Stimulated activated CD4-positive, alpha-beta T cell treated with anti-CD3 and anti-CD28 coated beads, Interleukin-4, amount 100 ng/mL, for 48 hours (primary cell): ENCODE measurements around the gene SYTL2.
"Not testable (repeated sequence)": the region's sequence is repeated elsewhere in the genome, so short reads cannot be mapped to it uniquely, and the experiment has no call there.

ENCODE experiments used
- DNase-seq, 2 donors: peaks; one replicate each; pipeline ENCODE4 v3.0.0-alpha.2; 2020; ENCODE audit warnings: low read depth in 2 of 2

SYTL2 gene

DNA sequence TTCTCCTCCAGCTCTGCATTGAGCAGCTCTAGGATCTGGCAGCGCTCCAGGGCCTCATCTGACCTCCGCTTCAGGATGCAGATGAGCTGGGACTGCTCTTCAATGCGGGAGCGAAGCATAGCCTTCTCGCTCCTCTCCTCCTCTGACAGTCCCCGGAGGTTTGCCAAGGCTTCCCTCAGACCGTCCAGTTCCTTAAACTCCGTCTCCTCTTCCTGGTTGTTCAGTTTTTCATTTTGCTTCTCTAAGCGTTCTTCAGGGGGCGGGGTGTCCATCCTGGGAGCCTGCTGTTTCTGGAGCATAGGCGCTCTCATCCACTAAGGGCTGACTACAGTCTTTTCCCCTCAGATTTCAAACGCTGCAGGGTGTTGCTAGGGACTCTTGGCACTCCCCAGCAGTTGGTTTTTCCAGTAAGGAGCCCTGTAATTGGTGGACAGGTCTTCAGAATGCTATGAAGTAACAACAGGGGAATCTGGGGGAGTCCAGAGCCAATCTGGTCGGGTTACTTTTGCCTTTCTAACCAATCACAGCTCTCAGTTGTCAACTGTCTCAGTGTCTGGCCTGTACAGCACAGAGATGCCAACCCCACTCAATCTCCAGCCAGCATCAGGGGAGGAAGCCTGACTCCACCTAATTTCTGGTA, 125.0 kb downstream of the SYTL2 start, which contains the start of gene CCDC89:
CCDC89 (minus strand) TSS at position 376 of the 640 bp plus-strand sequence; CDS start at position 311, 65 bp downstream.
- DNase-seq, result no peak

DNA sequence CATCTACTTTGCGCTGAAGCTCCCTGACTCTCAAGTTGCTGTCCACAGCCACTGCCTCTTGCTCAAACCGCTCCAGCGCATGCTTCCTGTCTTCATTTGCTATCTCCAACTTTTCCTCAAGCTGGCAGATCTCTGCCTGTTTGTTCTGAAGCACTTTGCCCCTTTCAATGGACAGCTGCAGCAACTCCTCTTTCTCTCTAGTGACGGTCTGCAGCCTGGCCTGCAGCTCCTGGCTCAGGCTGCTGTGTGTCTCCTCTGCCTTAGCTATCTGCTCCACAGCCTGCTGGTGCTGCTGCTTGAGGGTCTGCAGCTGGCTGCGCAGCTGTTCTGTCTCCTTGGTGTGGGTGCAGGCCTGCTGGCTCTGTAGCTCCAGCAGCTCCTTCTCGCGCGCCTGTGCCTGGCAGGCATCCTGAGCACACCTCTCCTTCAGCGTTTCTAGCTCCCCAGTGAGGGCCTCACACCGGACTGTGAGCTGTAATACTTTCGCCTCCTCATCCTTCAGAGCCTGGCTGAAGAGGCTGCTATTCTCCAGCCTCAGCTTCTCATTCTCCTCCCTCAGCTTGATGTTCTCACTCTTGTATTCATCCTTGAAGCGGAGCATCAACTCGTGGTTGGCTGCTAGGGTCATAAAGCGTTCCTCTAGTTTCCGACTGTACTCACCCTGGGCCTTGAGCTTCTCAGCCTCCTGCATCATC, 125.7 kb downstream of the SYTL2 start:
- DNase-seq, result no peak

DNA sequence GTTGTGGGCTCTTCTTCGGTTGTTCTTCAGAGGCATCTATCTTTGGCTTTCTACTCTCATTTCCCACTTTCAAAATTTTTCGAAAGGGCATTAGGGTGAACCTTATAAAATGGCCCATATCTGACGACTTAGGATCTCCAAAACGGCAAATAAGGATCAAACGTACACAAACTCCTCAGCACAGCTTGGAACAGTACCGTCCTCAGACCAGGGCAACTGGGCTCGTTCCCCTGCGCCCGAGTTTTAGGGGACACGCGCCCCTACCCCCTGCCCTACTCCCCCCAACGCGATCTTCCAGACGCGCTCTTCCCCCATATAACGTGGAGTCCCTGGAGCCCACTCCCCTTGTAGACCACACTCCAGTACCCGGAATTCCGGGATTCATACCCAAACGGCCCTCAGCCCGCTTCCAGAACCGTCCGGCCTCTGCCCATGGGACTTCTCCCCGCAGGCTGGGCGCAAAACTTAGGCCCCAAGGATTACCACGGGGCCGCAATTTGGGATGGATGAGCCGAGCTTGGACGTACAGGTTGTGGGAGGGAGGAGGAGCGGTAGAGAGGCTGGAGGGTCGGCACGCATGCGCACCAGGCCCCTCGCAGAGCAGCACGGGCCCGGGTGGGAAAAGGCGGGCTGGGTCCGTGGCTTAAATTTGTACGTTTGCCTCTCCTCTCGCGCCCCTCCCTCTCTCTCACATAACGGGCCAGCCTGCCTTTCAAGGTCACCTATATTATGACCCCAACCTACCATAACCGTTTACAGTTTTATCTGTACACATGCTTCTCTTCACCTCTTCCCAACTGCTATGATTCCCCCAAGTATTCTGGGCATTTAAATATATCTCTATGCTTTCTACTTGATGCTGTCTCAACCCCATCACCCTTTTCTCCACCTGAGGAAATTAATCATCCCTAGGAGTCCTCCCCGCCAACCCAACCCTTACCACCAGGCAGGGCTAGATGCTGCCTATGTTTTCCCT, 128.3 kb downstream of the SYTL2 start:
- DNase-seq, result peak; percentile 56 to 63

DNA sequence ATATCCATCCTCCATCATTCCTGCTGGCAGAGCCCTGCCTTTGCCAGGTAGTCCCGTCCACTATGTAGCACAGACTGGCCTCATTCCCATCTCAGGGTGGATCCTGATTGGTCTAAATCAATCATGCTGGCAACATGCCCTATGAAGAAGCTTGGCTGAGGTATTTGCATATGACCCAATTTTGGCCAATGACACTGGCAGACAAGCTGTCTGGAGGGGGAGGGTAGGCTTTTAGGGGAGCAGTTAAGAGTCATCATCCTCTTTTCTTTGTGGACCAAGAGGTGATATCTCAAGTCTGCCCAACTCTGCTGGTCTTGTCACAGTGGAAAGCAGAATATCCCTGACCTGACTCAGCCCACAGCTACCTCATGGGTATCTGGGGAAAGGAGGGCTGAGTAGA, 130.0 kb downstream of the SYTL2 start:
- DNase-seq, result no peak

DNA sequence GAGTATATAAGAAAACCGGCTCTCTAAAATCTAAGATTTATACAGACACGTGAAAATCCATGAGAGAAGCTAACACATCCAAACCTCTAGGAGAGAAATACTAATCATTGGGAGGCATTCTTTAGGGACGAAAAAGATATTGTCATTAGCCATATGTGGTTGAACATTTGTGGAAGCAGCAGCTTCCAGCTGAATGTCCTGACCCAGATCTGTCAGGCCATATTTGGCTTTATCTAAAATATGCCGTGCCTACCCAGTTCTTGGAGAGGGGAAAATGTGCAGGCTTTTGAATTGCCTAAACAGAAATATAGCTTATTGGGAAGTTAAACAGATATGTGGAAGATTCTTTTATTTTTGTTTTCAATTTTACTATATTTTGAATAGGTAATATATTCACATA, 131.4 kb downstream of the SYTL2 start:
- no peak for DNase-seq

DNA sequence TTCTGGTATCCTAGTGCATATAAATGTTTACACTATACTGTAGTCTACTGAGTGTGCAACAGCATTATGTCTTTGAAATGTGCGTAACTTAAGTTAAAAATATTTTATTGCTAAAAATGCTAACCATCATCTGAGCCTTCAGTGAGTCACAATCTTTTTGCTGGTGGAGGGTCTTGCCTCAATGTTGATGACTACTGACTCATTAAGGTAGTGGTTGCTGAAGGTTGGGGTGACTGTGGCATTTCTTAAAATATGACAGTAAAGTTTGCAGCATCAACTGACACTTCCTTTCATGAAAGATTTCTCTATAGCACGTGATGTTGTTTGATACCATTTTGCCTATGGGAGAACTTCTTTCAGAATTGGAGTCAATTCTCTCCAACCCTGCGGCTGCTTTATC, 137.5 kb downstream of the SYTL2 start:
- no peak for DNase-seq

DNA sequence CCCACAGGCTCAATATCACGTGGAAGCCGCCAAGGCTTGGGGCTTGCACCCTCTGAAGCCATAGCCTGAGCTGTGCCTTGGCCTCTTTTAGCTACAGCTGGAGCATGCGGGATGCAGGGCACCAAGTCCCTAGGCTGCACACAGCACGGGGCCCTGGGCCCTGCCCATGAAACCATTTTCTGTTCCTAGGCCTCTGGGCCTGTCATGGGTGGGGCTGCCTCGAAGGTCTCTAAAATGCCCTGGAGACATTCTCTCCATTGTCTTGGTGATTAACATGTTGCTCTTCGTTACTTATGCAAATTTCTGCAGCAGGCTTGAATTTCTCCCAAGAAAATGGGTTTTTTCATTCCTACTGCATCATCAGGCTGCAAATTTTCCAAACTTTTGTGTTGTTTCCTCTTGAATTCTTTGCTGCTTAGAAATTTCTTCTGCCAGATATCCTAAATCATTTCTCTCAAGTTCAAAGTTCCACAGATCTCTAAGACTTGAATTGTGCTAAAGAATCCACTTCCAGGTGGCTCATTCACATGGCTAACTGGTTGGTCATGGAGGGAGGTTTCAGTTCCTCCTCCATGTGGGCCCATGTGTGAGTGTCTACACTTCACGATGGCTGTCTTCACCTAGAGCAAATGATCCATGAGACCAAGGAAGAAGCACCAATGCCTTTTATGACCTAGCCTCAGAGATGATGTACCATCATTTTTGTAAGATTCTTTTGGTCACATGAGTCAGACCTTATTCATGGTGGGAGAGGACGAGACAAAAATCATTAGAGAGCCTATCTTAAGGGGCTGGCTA, 138.6 kb downstream of the SYTL2 start:
- no peak for DNase-seq

DNA sequence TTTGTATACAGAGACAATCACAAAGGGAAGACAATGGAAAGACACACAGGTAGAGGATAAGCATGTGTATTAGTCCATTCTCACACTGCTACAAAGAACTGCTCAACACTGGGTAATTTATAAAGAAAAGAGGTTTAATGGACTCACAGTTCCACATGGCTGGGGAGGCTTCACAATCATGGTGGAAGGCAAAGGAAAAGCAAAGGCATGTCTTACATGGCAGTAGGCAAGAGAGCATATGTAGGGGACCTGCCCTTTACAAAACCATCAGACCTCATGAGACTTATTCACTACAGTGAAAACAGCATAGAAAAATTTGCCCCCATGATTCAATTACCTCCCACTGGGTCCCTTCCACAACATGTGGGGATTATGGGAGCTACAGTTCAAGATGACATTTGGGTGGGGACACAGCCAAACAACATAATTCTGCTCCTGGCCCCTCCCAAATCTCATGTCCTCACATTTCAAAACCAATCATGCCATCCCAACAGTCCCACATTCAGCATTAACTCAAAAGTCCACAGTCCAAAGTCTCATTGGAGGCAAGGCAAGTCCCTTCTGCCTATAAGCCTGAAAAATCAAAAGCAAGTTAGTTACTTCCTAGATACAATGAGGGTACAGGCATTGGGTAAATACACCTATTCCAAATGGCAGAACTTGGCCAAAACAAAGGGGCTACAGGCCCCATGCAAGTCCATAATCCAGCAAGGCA, 139.8 kb downstream of the SYTL2 start:
- DNase-seq, result not testable (repeated sequence)

DNA sequence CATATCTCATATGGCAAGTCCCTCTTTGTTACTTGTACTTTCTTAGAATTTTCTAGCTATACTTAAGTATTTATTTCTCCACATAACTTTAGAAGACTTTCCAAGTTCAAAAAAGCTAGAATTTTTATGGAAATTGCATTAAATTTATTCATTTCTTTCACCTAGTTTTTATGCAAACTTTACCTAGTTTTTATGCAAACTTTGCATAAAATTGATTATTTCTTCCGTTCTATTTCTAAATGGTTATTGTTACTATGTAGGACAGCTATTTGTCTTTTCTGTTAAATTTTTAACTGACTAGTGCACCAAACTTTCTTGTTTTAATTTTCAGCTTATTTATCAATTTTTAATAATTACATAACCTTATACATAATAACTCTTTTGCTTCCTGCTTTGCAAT, 142.8 kb downstream of the SYTL2 start:
- DNase-seq, result no peak

DNA sequence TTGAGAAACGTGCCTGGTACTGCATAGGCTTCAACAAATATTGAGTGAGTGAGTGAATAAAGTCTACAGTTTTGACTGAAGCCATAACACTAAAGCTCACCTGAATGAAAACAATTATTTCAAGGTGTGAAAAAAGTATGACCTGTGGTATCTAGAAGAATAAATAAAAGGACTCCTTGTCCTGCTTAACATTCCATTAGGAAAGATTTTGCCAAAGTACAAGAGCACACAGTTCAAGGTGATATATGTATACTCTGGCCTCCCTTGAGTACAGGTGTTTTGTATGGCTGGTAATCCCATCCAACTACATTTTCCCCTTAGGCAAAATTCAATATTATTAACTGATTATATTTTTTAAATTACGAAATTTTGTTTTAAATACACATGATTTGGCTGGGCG, 144.3 kb downstream of the SYTL2 start:
- DNase-seq, result no peak

DNA sequence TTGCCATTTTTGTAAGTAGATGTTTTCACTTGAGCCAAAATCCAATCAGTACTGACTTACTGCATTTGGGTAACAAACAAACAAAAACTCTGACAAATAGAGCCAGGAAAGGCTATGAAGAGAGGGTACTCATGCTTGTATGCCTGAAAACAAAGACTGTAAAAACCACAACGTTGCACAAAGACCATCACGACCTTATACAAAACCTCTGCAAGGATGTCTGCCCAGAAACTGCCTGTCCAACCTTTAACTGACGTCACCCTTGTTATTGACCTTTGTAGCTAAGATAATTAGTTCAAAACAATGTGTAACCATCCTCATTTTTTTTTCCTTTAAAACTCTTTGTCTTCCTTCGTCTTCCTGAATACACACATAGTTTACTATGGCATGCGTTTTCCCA, 145.2 kb downstream of the SYTL2 start:
- DNase-seq, result no peak

DNA sequence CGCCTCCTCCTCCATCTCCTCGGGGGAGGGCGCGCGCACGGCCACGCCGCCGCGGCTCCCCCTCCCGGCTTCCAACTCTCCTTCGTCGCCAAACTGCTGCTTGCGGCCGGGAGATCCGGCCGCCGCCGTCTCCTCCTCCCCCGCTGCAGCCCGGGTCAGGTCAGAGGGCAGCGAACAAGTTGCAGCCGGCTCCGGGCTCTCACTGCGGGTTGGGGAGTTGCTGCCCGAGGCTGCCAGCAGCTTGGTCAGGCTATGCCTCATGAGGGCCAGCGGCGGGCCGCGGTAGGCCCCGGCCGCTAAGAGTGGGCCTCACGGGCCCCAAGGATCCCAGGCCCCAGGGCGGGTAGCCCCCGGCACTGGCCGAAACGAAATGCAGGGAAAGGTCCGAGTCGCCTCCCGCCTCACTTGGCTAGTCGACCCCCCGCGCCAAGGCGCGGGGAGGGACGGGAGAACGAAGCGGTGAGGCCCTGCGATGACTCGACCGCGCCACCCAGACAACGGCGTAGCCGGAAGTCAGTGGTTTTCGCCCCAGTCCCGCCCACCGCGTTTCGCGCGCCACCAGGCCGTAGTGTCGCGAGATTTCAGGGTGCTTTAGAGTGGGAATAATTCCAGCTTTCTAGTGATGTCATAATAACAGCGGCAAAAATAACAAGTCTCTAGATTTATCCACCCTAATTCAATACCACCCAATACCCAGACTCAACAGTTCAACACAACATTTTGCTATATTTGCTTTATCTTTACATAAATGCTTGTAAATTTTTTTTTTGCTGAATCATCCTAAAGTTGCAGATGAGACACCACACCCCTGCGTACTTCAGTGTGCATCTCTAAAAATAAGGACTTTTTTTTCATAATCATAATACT, 146.1 kb downstream of the SYTL2 start, which contains the start of gene CREBZF:
CREBZF (minus strand) TSS at position 515 of the 867 bp plus-strand sequence; CDS start at position 261, 254 bp downstream.
- peak; percentile 91 to 94 for DNase-seq

DNA sequence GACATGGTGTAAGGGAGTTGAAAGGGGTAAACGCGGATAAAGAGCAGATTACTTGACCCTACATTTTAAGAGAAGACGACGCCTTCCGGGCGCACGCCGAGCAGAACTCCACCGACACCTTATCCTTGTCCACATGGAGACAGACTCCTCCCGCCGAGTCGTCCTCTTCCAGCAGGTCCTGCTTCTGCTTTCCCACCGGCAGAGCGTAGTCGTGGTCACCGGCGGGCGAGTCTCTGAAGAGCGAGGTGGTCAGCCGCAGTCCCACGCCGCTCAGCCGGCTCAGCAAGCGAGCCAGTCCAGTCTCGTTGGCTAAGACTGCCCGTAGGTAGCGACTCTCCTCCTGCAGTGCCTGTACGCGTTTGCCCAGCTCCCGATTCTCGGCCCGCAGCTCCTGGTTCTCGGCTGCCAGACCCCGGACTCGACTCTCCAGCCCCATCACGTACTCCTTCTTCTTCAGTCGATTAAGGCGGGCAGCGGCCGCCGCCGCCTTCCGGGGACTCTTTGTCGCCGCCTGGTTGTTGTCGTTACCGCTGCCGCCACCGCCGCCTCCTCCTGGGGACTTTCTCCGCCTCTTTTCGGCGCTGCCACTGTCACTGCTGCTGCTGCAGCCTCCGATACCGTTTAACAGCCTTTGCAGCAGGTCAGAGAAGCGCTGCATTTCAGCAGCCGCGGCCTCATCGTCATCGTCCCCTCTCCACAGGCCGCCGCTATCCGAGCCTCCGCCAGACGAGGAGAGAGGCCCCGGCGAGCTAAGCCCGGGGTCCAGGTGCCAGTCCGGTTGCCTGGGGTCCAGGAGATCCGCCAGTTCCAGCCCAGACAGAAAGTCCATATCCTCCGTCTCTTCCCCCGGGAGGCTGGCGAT, 147.0 kb downstream of the SYTL2 start:
- peak; percentile 79 to 84 for DNase-seq

DNA sequence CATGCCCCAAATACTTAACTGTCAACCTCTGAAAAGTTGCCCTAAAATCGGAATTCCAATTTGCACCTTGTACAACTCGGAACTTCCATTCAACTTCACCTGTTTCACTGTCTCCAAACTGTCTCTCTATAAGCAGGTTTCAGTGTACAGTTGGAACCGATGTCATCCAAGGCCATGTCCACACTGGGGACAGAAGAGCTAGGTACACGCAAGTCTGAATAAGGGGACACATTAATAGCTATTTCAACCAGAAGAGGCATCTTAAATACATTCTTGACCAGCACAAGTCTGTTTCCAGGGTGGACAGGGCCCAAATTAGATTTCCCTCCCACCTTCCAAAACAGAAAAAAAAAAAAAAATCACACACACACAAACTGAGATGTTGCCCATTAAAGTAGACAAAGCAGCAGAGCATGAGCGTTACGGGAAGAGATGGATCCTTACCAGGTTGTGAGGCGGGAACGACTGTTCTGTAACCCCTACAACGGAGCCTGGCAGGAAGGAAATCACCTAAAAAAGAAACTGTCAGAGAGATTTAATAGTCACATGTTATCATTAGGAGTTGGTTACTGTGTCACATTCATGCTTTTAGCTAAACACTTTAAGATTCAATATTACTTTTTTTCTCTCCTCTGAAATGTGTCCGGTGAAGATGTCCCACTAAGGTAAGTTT, 147.7 kb downstream of the SYTL2 start:
- DNase-seq, result no peak

DNA sequence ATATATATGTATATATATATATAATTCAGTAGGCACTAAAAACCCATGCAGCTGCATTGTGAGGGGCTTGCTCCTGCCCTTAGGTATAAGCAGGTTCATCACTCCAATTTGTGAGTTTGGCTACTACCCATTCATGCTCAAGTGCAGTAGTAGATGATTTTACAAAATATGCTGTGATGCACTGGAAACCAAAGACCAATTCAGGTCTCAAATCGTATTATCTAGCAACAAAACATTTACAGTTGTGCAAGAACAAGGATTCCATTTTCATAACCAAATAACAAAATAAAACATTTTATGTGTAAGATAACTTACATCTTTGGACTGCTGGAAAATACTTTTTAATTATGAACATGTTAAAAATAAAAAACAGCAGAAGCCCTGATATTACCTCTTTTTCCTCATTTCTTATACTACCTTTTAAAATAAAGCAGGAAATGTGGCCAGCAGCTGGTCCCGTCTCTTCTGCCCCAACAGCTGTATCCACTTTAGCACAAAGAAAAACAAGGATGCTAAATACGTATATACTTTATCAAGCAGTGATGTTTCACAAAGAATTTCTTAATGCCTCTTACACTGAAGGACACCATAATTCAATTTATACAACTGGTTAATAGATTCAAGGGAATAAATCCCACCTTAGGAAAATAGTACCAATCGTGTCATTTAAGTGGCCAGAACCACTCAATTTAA, 148.8 kb downstream of the SYTL2 start:
- no peak for DNase-seq

DNA sequence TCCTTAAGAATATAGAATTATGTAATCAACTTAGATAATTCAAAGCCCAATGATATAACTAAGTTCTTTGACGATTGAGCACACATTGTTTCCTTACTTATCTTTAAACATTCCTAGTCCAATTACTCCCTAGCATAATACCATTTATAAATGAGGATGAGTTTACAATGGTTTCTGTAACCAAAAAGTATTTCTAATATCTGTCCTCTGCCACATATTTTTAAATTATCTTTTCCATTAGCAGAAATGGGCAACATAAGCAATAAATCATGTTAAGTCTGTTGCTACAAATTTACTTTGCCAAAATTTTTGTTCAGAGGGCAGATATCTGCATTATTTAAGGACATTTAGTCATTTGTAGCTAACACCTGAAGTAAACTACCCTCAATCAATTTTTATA, 152.8 kb downstream of the SYTL2 start:
- no peak for DNase-seq

DNA sequence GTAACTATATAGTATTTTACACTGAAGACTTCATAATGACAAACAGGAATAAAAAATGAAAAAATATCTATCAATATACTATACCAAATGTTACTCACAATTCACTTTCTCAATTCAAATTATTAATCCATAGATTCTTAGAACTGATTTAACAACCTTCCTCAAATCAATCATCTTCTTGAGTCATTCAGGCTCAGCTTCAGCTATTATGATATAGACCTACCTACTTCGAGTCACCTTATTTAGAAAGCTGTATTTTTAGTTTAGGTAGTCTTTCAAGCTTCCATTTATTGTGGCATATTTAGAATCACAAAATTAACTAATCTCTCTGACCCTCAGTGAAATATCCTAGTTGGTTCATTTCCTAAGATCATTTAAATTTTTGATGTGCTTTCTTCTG, 154.2 kb downstream of the SYTL2 start:
- DNase-seq, result no peak

DNA sequence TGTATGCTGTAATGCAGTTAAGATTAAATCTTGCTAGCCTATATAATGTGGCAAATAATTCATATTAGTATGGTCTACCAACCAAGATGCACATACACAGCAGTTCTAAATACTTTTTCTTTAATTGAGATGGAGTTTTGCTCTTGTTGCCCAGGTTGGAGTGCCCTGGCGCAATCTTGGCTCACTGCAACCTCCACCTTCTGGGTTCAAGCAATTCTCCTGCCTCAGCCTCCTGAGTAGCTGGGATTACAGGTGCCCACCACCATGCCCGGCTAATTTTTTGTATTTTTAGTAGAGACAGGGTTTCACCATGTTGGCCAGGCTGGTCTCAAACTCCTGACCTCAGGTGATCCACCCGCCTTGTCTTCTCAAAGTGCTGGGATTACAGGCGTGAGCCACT, 156.6 kb downstream of the SYTL2 start:
- not testable (repeated sequence) for DNase-seq
